Esophagus squamous epithelium (tissue), 5 donors: ENCODE measurements around the gene SPDL1. TPM values are rescaled to one million over a fixed set of nuclear protein-coding genes. Genes with fewer than 3 reads are reported as not detected.

ENCODE experiments used
- DNase-seq: peaks from one replicate; lab custom pipeline; 2025; lab: John Stamatoyannopoulos, UW
- H3K27ac ChIP-seq, 4 donors: fragments of 200-600 bp; sonication (generic); one replicate each; pipeline ENCODE4 v1.5.1; 2016 to 2019; ENCODE audit warnings: mild to moderate bottlenecking in 1 of 4
- H3K27me3 ChIP-seq, 4 donors: fragments of 200-600 bp; sonication (generic); 1 replicate in 3 of 4; 2 replicates in 1 of 4; pipeline versions ENCODE4 v1.5.1 to v1.6.0; 2017 to 2021; ENCODE audit warnings: antibody characterized with exemption in 1 of 4
- H3K36me3 ChIP-seq, 3 donors: fragments of 200-600 bp; sonication (generic); one replicate each; pipeline ENCODE4 v1.5.1; 2016 to 2019
- H3K4me1 ChIP-seq, 3 donors: fragments of 200-600 bp; sonication (generic); one replicate each; pipeline ENCODE4 v1.5.1; 2017 to 2019
- H3K4me3 ChIP-seq, 4 donors: fragments of 200-600 bp; sonication (generic); 1 replicate in 3 of 4; 2 replicates in 1 of 4; pipeline ENCODE4 v1.5.1; 2016 to 2019; ENCODE audit warnings: mild to moderate bottlenecking in 2 of 4, moderate library complexity in 1 of 4
- H3K9me3 ChIP-seq, 3 donors: fragments of 200-600 bp; sonication (generic); one replicate each; pipeline ENCODE4 v1.5.1; 2016 to 2019
- POLR2A ChIP-seq, 4 donors: fragments of 450-650 bp; IDR thresholded peaks; one replicate each; pipeline ENCODE4 v1.6.1; 2017; ENCODE audit warnings: antibody characterized with exemption in 4 of 4, mild to moderate bottlenecking in 4 of 4, moderate library complexity in 3 of 4
- WGBS, 2 donors: methylation state at CpG; one replicate each; pipeline ENCODE4 v1.1.5; 2018; 5-methylcytosine and 5-hydroxymethylcytosine counted together
- intact Hi-C: fragments of 100-400 bp; cut with DNase I; formaldehyde crosslinking; loops from one replicate; pipeline ENCODE4 v1.15.0; 2022
- total RNA-seq, 4 donors: library from RNA; depleted of rRNA; stranded (reverse); fragments of >200 nt; gene quantifications; one replicate each; pipeline ENCODE4 v1.1.0, GENCODE V29; 2016
- TF ChIP-seq, protein P1 (sequence below), 6 experiments: fragments of 450-650 bp in 4 of 6; fragments of 200-600 bp in 2 of 6; sonication (generic) in 2 of 6; IDR thresholded peaks; one replicate each; pipeline ENCODE4 v1.5.1; 2016 to 2019; ENCODE audit warnings: antibody characterized with exemption in 6 of 6, mild to moderate bottlenecking in 4 of 6, moderate library complexity in 4 of 6
- donor health status: DM: yes; HTN: yes; CAD: no.

Gene SPDL1
- total RNA-seq, 4 donors from 2014 or later = 4.9 to 26.1 (median 11.2) TPM

DNA sequence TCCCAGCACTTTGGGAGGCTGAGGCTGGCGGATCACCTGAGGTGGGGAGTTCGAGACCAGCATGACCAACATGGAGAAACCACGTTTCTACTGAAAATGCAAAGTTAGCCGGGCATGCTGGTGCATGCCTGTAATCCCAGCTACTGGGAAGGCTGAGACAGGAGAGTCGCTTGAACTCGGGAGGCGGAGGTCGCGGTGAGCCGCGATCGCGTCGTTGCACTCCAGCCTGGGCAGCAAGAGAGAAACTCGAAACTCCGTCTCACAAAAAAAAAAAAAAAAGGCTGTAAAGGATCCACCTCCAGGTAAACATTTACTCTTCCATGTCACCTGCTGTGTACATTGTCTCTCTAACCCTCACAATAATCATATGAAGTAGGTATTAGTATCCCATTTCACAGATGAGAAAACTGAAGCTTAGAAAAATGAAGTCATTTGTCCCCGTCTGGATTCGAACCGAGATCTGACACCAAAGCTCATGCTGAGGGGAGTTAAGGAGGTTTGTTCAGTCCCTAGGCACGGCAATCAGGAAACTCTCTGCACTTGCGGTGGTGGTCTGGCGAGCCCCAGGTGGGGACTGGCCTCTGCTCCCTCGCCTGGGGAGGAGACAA lies 53.0 kb downstream of the SPDL1 start:
- peaks cover 0 to 13% (median 0%) of the 10 kb centered on the region in 3 donors for H3K4me1 ChIP-seq
- no peaks in the 10 kb centered on the region for H3K36me3 ChIP-seq
- WGBS, 2 donors = 51 to 58% methylated on average over 19 to 22 of the region's 23 CpGs
- TF ChIP-seq, protein P1, sequence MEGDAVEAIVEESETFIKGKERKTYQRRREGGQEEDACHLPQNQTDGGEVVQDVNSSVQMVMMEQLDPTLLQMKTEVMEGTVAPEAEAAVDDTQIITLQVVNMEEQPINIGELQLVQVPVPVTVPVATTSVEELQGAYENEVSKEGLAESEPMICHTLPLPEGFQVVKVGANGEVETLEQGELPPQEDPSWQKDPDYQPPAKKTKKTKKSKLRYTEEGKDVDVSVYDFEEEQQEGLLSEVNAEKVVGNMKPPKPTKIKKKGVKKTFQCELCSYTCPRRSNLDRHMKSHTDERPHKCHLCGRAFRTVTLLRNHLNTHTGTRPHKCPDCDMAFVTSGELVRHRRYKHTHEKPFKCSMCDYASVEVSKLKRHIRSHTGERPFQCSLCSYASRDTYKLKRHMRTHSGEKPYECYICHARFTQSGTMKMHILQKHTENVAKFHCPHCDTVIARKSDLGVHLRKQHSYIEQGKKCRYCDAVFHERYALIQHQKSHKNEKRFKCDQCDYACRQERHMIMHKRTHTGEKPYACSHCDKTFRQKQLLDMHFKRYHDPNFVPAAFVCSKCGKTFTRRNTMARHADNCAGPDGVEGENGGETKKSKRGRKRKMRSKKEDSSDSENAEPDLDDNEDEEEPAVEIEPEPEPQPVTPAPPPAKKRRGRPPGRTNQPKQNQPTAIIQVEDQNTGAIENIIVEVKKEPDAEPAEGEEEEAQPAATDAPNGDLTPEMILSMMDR (IDR thresholded peaks at IDR 0.05) = no peak
- no peak for TF ChIP-seq POLR2A (IDR thresholded peaks at IDR 0.05)
- H3K27me3 ChIP-seq = peaks cover 0 to 42% (median 2%) of the 10 kb centered on the region in 4 donors
- peaks cover 0 to 10% (median 5%) of the 10 kb centered on the region in 3 donors for H3K9me3 ChIP-seq
- intact Hi-C loops = no loop called here
- H3K4me3 ChIP-seq = peak overlapping the region; percentile 16 to 68 (median 36)
- DNase-seq = no peak
- peak overlapping the region in 3 of 4 donors; percentile 68 to 86 (median 75) for H3K27ac ChIP-seq

DNA sequence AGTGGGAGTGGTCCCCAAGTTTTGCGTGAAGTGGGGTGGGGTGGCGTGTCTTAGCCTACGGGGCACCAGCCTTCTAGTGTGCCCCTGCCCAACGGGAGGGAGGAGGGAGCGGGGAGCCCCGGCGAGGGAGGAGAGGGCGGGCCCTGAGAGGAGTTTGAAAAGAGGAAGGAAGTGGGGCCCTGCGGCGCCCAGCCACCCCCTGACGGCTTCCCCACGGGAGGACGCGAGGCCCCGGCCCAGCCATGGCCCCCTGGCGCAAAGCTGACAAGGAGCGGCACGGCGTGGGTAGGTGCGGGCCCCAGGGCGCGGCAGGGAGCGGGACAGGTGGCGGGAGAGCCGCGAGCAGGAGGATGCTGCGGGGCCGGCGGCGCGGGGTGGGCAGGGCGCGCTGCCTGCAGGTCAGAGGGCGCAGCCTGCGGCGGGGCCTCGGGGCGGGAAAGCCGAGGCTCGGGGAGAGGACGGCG lies 53.5 kb downstream of the SPDL1 start, which contains the start of gene DOCK2:
Gene DOCK2, plus strand, starts transcription at position 191 of the 464 bp plus-strand sequence. Its CDS starts 52 bp downstream, at position 243.
- H3K36me3 ChIP-seq = no peaks in the 10 kb centered on the region
- TF ChIP-seq POLR2A (IDR thresholded peaks at IDR 0.05) = no peak
- TF ChIP-seq, protein P1 (IDR thresholded peaks at IDR 0.05) = no peak
- peak within 1 kb of the TSS; percentile 16 to 68 (median 36) for H3K4me3 ChIP-seq
- H3K9me3 ChIP-seq = peaks cover 0 to 10% (median 5%) of the 10 kb centered on the region in 3 donors
- intact Hi-C loops = no loop called here
- DNase-seq = peak; percentile 14
- peak within 1 kb of the TSS in 3 of 4 donors; percentile 68 to 86 (median 75) for H3K27ac ChIP-seq
- H3K27me3 ChIP-seq = peaks cover 0 to 42% (median 2%) of the 10 kb centered on the region in 4 donors
- WGBS, 2 donors = 3 to 4% methylated on average over 9 to 13 of the region's 42 CpGs
- peaks cover 0 to 15% (median 0%) of the 10 kb centered on the region in 3 donors for H3K4me1 ChIP-seq

DNA sequence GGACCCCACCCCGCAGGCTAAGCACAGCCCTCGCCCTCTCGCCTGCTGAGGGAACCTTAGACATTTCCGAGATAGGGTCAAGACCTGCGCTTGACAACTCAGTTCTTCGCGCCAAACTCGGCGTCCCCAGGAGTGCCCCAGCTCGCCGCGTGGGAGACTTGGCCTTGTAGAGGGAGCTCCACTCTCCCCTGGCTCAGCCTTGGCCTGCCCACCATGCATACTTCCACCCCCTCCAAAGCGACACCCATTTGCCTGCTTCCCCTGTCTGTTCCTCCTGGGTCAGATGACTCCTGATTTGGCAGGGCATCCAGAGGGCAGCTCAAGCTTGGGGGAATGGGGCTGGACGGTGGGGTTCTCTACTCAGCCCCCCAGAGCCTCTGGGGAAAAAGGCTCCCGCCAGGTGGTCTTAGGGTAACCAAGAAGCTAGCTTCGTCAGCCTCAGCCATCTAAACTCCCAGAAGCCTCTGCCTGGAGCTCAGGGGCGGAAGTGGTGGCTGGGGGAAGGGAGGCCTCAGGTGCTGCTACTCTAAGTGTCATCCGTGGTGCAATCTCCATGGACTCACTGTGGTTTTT lies 54.1 kb downstream of the SPDL1 start:
- Histone ChIP-seq H3K27me3 (peaks cover 0 to 42% (median 2%) of the 10 kb centered on the region in 4 donors), H3K36me3 (no peaks in the 10 kb centered on the region), H3K27ac (peak overlapping the region in 3 of 4 donors; percentile 68 to 86 (median 75)), H3K9me3 (peaks cover 0 to 10% (median 5%) of the 10 kb centered on the region in 3 donors), H3K4me1 (peaks cover 0 to 15% (median 0%) of the 10 kb centered on the region in 3 donors), H3K4me3 (peak overlapping the region; percentile 16 to 68 (median 36))
- no peak for DNase-seq
- TF ChIP-seq, protein P1 (IDR thresholded peaks at IDR 0.05) = no peak
- TF ChIP-seq POLR2A (IDR thresholded peaks at IDR 0.05) = no peak
- 35 to 58% methylated on average over 3 to 9 of the region's 18 CpGs for WGBS, 2 donors
- intact Hi-C loops = no loop called here

DNA sequence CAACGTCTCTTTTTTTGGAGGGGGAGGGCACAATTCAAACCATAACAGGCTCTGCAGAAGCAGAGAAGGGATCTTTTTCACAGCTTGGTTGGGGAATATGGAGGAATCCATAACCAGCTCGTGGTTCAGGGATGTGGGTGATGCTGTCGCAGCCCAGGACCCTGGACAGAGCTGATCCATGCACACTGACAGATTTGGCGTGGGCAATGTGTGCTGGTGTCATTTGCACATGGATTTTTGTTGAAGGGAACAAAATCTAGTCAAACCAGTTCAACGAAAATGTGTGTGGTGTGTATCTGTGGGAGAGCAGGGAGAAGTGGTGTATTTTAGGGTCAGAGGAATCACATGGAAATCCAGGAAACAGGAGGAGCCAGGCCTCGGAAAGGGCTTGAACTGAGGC lies 57.7 kb downstream of the SPDL1 start:
- Histone ChIP-seq H3K36me3 (no peaks in the 10 kb centered on the region), H3K4me3 (no peak overlapping the region), H3K27me3 (peaks cover 0 to 37% (median under 1%) of the 10 kb centered on the region in 4 donors), H3K9me3 (peaks cover 0 to 10% (median 5%) of the 10 kb centered on the region in 3 donors), H3K27ac (no peak overlapping the region), H3K4me1 (peaks cover 0 to 15% (median 0%) of the 10 kb centered on the region in 3 donors)
- intact Hi-C loops = no loop called here
- 14 to 20% methylated on average over 6 of the region's 6 CpGs for WGBS, 2 donors
- no peak for DNase-seq
- TF ChIP-seq, protein P1 (IDR thresholded peaks at IDR 0.05) = no peak
- TF ChIP-seq POLR2A (IDR thresholded peaks at IDR 0.05) = no peak

DNA sequence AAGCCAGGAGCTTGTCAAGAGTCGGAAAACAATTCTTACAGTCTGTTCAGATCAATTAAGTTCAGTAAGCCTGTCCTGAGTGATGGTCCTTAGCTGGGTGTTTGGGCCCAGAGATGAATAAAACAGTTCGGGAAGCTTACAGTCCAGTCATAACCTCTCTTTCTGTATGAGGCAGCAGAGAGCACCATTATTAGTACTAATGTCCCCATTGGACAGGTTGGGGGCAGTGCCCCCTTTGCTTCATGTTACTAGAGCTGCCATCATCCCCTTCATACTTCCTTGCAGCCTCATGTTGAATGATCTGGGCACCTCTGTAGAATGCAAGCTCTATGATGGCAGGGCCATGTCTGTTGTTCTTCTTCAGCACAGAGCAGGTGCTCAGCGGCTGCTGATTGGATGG lies 63.3 kb downstream of the SPDL1 start:
- Histone ChIP-seq H3K4me3 (no peak overlapping the region), H3K9me3 (no peaks in the 10 kb centered on the region), H3K27ac (no peak overlapping the region), H3K36me3 (no peaks in the 10 kb centered on the region), H3K4me1 (peaks cover 0 to 22% (median 10%) of the 10 kb centered on the region in 3 donors), H3K27me3 (peaks cover 0 to 14% (median 0%) of the 10 kb centered on the region in 4 donors)
- intact Hi-C loops = no loop called here
- TF ChIP-seq, protein P1 (IDR thresholded peaks at IDR 0.05) = no peak
- TF ChIP-seq POLR2A (IDR thresholded peaks at IDR 0.05) = no peak
- WGBS, 2 donors = 56 to 78% methylated on average over 2 to 3 of the region's 3 CpGs
- DNase-seq = no peak
